ENCODE measurements around the gene SLC9A3. TPM values are rescaled to one million over a fixed set of nuclear protein-coding genes. Genes with fewer than 3 reads are reported as not detected.

Gene SLC9A3
- polyA plus RNA-seq, 3 donors = 0.31 to 0.42 (median 0.36) TPM

GRCh38 chr5:421901-422300 lies 102.3 kb downstream of the SLC9A3 start:
- H3K27me3 Mint-ChIP-seq (ENCODE audit: low read depth in 3 of 3) = peaks cover 3 to 10% (median 8%) of the 10 kb centered on the region in 3 donors
- Histone ChIP-seq H3K36me3 (replicated peaks in 1 of 2; ENCODE audit: control insufficient read depth in 1 of 2, insufficient read depth in 2 of 2, low read length in 2 of 2) (no peaks in the 10 kb centered on the region), H3K4me1 (ENCODE audit: control insufficient read depth in 1 of 2, insufficient read depth in 2 of 2, low read length in 2 of 2) (peaks cover 11 to 14% of the 10 kb centered on the region in 2 donors), H3K79me2 (ENCODE audit: insufficient read depth, low read length) (no peaks in the 10 kb centered on the region), H3K27ac (ENCODE audit: low read depth in 1 of 2, low read length in 2 of 2) (no peak overlapping the region), H3K9me3 (replicated peaks in 1 of 2; ENCODE audit: control insufficient read depth in 1 of 2, insufficient read depth in 1 of 2, low read length in 2 of 2) (no peaks in the 10 kb centered on the region), H3K9ac (ENCODE audit: insufficient read depth, low read length, poor library complexity, severe bottlenecking) (no peak overlapping the region), H2AFZ (ENCODE audit: insufficient read depth, low read depth, low read length, poor library complexity, severe bottlenecking) (no peak overlapping the region), H4K20me1 (ENCODE audit: insufficient read depth, low read length) (no peaks in the 10 kb centered on the region), H3K27me3 (ENCODE audit: control insufficient read depth in 2 of 2, insufficient read depth in 2 of 2, low read length in 2 of 2) (no peaks in the 10 kb centered on the region), H3K4me2 (replicated peaks; ENCODE audit: extremely low read depth, low read length, poor library complexity, severe bottlenecking) (no peak overlapping the region), H3K4me3 (replicated peaks in 1 of 3; ENCODE audit: low read depth in 2 of 3, low read length in 3 of 3) (no peak overlapping the region)
- intact Hi-C loops (cut with micrococcal nuclease) = no loop called here
- H3K36me3 Mint-ChIP-seq = no peaks in the 10 kb centered on the region
- H3K4me1 Mint-ChIP-seq = peaks cover 8% of the 10 kb centered on the region
- peaks cover 0 to 8% (median 0%) of the 10 kb centered on the region in 7 donors for H3K9me3 Mint-ChIP-seq
- no peak for TF ChIP-seq CTCF (IDR thresholded peaks at IDR 0.05)
- no peak for DNase-seq
- WGBS (ENCODE audit: insufficient coverage) = 94% methylated on average over 12 of the region's 13 CpGs
- peak overlapping the region in 2 of 7 donors; percentile 63 to 64 for H3K27ac Mint-ChIP-seq
- H3K4me3 Mint-ChIP-seq = no peak overlapping the region

GRCh38 chr5:421287-421880 lies 102.9 kb downstream of the SLC9A3 start:
- no peak for TF ChIP-seq CTCF (IDR thresholded peaks at IDR 0.05)
- H3K4me3 ChIP-seq (replicated peaks in 1 of 3; ENCODE audit: low read depth in 2 of 3, low read length in 3 of 3) = no peak overlapping the region
- no peak overlapping the region for H2AFZ ChIP-seq (ENCODE audit: insufficient read depth, low read depth, low read length, poor library complexity, severe bottlenecking)
- no peaks in the 10 kb centered on the region for H3K27me3 ChIP-seq (ENCODE audit: control insufficient read depth in 2 of 2, insufficient read depth in 2 of 2, low read length in 2 of 2)
- 95% methylated on average over 27 of the region's 34 CpGs for WGBS (ENCODE audit: insufficient coverage)
- H3K36me3 ChIP-seq (replicated peaks in 1 of 2; ENCODE audit: control insufficient read depth in 1 of 2, insufficient read depth in 2 of 2, low read length in 2 of 2) = no peaks in the 10 kb centered on the region
- no peaks in the 10 kb centered on the region for H4K20me1 ChIP-seq (ENCODE audit: insufficient read depth, low read length)
- H3K27ac ChIP-seq (ENCODE audit: low read depth in 1 of 2, low read length in 2 of 2) = no peak overlapping the region
- no peak overlapping the region for H3K9ac ChIP-seq (ENCODE audit: insufficient read depth, low read length, poor library complexity, severe bottlenecking)
- intact Hi-C loops (cut with micrococcal nuclease) = no loop called here
- no peak overlapping the region for H3K4me2 ChIP-seq (replicated peaks; ENCODE audit: extremely low read depth, low read length, poor library complexity, severe bottlenecking)
- H3K4me3 Mint-ChIP-seq = no peak overlapping the region
- peaks cover 8% of the 10 kb centered on the region for H3K4me1 Mint-ChIP-seq
- peaks cover 5 to 7% (median 6%) of the 10 kb centered on the region in 3 donors for H3K27me3 Mint-ChIP-seq (ENCODE audit: low read depth in 3 of 3)
- DNase-seq = no peak
- H3K79me2 ChIP-seq (ENCODE audit: insufficient read depth, low read length) = no peaks in the 10 kb centered on the region
- H3K36me3 Mint-ChIP-seq = no peaks in the 10 kb centered on the region
- peak overlapping the region in 1 of 7 donors; percentile 64 for H3K27ac Mint-ChIP-seq
- H3K9me3 ChIP-seq (replicated peaks in 1 of 2; ENCODE audit: control insufficient read depth in 1 of 2, insufficient read depth in 1 of 2, low read length in 2 of 2) = no peaks in the 10 kb centered on the region
- H3K9me3 Mint-ChIP-seq = peaks cover 0 to 8% (median 0%) of the 10 kb centered on the region in 7 donors
- H3K4me1 ChIP-seq (ENCODE audit: control insufficient read depth in 1 of 2, insufficient read depth in 2 of 2, low read length in 2 of 2) = peaks cover 11 to 14% of the 10 kb centered on the region in 2 donors
